Measurements from ENCODE around the gene OR10A4.
A peak's percentile ranks its signal among the peaks of the same experiment; 100 is the strongest.

OR10A4 gene

GRCh38 chr11:6925636-6926207 lies 49.3 kb downstream of the OR10A4 start:
- no peaks in the 10 kb centered on the region for H4K20me1 ChIP-seq (ENCODE audit: insufficient read depth, low read length)
- TF ChIP-seq EZH2 (optimal IDR thresholded peaks at IDR 0.05; ENCODE audit: low read depth, low read length) (no peak), EZH2phosphoT487 (IDR thresholded peaks at IDR 0.05; ENCODE audit: low read length) (no peak)
- TF ChIP-seq, protein P1, sequence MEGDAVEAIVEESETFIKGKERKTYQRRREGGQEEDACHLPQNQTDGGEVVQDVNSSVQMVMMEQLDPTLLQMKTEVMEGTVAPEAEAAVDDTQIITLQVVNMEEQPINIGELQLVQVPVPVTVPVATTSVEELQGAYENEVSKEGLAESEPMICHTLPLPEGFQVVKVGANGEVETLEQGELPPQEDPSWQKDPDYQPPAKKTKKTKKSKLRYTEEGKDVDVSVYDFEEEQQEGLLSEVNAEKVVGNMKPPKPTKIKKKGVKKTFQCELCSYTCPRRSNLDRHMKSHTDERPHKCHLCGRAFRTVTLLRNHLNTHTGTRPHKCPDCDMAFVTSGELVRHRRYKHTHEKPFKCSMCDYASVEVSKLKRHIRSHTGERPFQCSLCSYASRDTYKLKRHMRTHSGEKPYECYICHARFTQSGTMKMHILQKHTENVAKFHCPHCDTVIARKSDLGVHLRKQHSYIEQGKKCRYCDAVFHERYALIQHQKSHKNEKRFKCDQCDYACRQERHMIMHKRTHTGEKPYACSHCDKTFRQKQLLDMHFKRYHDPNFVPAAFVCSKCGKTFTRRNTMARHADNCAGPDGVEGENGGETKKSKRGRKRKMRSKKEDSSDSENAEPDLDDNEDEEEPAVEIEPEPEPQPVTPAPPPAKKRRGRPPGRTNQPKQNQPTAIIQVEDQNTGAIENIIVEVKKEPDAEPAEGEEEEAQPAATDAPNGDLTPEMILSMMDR (IDR thresholded peaks at IDR 0.05; ENCODE audit: low read length) = no peak
- H3K4me3 ChIP-seq (ENCODE audit: low read length) = peak overlapping the region; percentile 97
- peak overlapping the region; percentile 49 for H2AFZ ChIP-seq (ENCODE audit: low read length)
- no peaks in the 10 kb centered on the region for H3K27me3 ChIP-seq (replicated peaks; ENCODE audit: insufficient read depth, low read length)
- H3F3A ChIP-seq (ENCODE audit: insufficient read depth, low read length) = peaks cover 23% of the 10 kb centered on the region
- no peak for DNase-seq
- H3K4me1 ChIP-seq (ENCODE audit: low read length) = peaks cover 14% of the 10 kb centered on the region
- H3K79me2 ChIP-seq (ENCODE audit: low read length) = peaks cover 39% of the 10 kb centered on the region
- peaks cover 5% of the 10 kb centered on the region; the same call in 1 of the 2 replicates for H3K36me3 ChIP-seq (replicated peaks; ENCODE audit: insufficient read depth, low read length)
- peak overlapping the region; percentile 99 for H3K27ac ChIP-seq (ENCODE audit: low read length)
- peak overlapping the region; percentile 99 for H3K9ac ChIP-seq (ENCODE audit: low read length)
- no peaks in the 10 kb centered on the region for H3K9me3 ChIP-seq (replicated peaks; ENCODE audit: insufficient read depth, low read length)
- H3K9me2 ChIP-seq (replicated peaks; ENCODE audit: insufficient read depth, low read length) = no peaks in the 10 kb centered on the region
- peak overlapping the region; percentile 75 for H3K4me2 ChIP-seq (ENCODE audit: low read depth, low read length)

DNA sequence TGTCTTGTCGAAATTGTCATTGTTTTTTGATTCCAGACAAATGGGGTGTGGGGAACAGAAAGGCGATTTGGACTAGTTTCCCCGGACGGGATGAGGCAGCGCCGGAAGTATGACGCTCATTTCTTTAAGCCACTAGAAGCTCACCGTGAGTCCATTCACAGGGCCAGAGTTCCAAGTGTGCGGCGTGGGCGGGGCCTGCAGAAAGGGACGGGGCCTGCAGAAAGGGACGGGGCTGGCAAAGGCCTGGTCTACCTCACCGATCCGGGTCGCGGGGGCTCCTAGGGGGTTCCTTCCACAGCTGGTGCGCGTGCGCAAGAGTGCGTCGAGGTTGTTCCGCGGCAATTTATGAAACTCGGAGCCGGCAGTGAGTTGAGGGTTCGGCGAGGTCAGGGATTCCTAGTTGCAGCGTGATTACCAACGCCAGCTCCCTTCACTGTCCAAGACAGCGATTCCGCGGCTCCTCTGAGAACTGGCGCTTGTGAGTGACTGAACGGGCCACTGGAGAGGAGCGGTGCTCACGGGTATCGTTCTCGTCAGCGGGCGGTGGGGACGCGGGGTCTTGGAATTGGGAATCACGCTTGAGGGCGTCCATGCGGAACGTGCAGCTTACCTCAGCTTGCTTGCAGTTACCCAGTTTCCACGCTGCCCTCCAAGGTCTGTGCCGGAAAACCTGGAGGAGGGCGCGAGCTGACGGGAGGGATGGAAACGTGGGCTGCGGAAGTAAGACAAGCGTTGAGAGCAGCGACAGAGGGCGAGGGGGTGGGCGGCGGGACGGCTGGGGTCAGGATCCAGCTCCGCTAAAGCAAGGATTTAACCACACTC lies 50.0 kb downstream of the OR10A4 start, which contains the start of gene ZNF215:
Gene ZNF215, plus strand, starts transcription at position 219 of the 822 bp plus-strand sequence. CDS start 5,847 bp downstream, outside the sequence.
- H3K9ac ChIP-seq (ENCODE audit: low read length) = peak within 1 kb of the TSS; percentile 99
- peaks cover 6% of the 10 kb centered on the region; the same call in 1 of the 2 replicates for H3K36me3 ChIP-seq (replicated peaks; ENCODE audit: insufficient read depth, low read length)
- H3K4me2 ChIP-seq (ENCODE audit: low read depth, low read length) = peak within 1 kb of the TSS; percentile 75
- no peaks in the 10 kb centered on the region for H4K20me1 ChIP-seq (ENCODE audit: insufficient read depth, low read length)
- peaks cover 23% of the 10 kb centered on the region for H3F3A ChIP-seq (ENCODE audit: insufficient read depth, low read length)
- peak within 1 kb of the TSS; percentile 49 for H2AFZ ChIP-seq (ENCODE audit: low read length)
- H3K4me3 ChIP-seq (ENCODE audit: low read length) = peak within 1 kb of the TSS; percentile 97
- peaks cover 14% of the 10 kb centered on the region for H3K4me1 ChIP-seq (ENCODE audit: low read length)
- no peaks in the 10 kb centered on the region for H3K27me3 ChIP-seq (replicated peaks; ENCODE audit: insufficient read depth, low read length)
- DNase-seq = peak; percentile 92
- peaks cover 46% of the 10 kb centered on the region for H3K79me2 ChIP-seq (ENCODE audit: low read length)
- peak within 1 kb of the TSS; percentile 99 for H3K27ac ChIP-seq (ENCODE audit: low read length)
- TF ChIP-seq, protein P1 (IDR thresholded peaks at IDR 0.05; ENCODE audit: low read length) = no peak
- no peak for TF ChIP-seq EZH2 (optimal IDR thresholded peaks at IDR 0.05; ENCODE audit: low read depth, low read length)
- TF ChIP-seq EZH2phosphoT487 (IDR thresholded peaks at IDR 0.05; ENCODE audit: low read length) = no peak
- H3K9me3 ChIP-seq (replicated peaks; ENCODE audit: insufficient read depth, low read length) = no peaks in the 10 kb centered on the region
- H3K9me2 ChIP-seq (replicated peaks; ENCODE audit: insufficient read depth, low read length) = no peaks in the 10 kb centered on the region

DNA sequence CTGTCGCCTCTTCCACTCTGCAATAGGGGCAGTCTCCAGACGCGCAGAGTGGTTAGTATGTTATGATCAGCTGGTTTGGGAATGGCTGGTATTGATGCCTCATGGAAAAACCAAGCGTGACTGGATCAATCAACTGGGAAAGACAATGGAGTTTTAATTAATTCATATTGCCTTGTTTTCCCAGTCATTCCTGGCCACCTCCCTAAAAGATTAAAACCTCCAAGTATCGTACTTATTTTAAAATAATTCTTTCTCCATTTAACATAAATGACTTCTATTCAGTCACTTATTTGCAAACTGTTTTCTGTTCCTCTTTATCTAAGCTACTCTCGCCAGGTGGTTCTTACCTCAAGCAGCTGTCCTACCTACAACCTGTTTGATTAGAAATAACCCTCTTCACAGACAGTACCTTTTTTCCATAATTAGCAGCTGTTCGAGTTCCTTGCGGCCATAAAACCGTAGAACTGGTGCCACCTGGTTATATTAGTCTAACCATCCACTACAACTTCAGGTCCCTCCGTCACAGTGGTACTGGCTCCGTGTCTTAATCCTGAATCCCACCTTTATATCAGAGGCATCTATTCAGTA lies 50.7 kb downstream of the OR10A4 start:
- Histone ChIP-seq H3K4me3 (ENCODE audit: low read length) (peak overlapping the region; percentile 97), H3K27me3 (replicated peaks; ENCODE audit: insufficient read depth, low read length) (no peaks in the 10 kb centered on the region), H3K4me1 (ENCODE audit: low read length) (peaks cover 14% of the 10 kb centered on the region), H3K9me3 (replicated peaks; ENCODE audit: insufficient read depth, low read length) (no peaks in the 10 kb centered on the region), H2AFZ (ENCODE audit: low read length) (peak overlapping the region; percentile 49), H4K20me1 (ENCODE audit: insufficient read depth, low read length) (no peaks in the 10 kb centered on the region), H3F3A (ENCODE audit: insufficient read depth, low read length) (peaks cover 23% of the 10 kb centered on the region), H3K36me3 (replicated peaks; ENCODE audit: insufficient read depth, low read length) (peaks cover 12% of the 10 kb centered on the region), H3K9ac (ENCODE audit: low read length) (peak overlapping the region; percentile 99), H3K4me2 (ENCODE audit: low read depth, low read length) (peak overlapping the region; percentile 75), H3K9me2 (replicated peaks; ENCODE audit: insufficient read depth, low read length) (no peaks in the 10 kb centered on the region), H3K79me2 (ENCODE audit: low read length) (peaks cover 54% of the 10 kb centered on the region), H3K27ac (ENCODE audit: low read length) (peak overlapping the region; percentile 99)
- TF ChIP-seq EZH2phosphoT487 (IDR thresholded peaks at IDR 0.05; ENCODE audit: low read length) (no peak), EZH2 (optimal IDR thresholded peaks at IDR 0.05; ENCODE audit: low read depth, low read length) (no peak)
- TF ChIP-seq, protein P1 (IDR thresholded peaks at IDR 0.05; ENCODE audit: low read length) = no peak
- peak; percentile 78 for DNase-seq
